A549 (cell line): ENCODE measurements around the gene COL1A1.

Experiments used
- CEBPB ChIP-seq, 2 experiments: fragments of >200 bp in 1 of 2; sonication (Bioruptor Twin) in 1 of 2; formaldehyde crosslinking in 1 of 2; IDR thresholded peaks; 2 replicates each; pipeline ENCODE4 v1.6.1; 2012 to 2016
- CHD2 ChIP-seq: fragments of 150-350 bp; IDR thresholded peaks from 2 replicates; pipeline ENCODE4 v1.6.1; 2014; ENCODE audit warnings: low read length; ENCODE audit not compliant: partially characterized antibody
- CTCF ChIP-seq: fragments of >200 bp; sonication (Bioruptor Twin); formaldehyde crosslinking; IDR thresholded peaks from 3 replicates; pipeline ENCODE4 v1.5.1; 2016
- FOSL2 ChIP-seq, 2 experiments: fragments of 450-650 bp in 1 of 2; fragments of >200 bp in 1 of 2; sonication (Bioruptor Twin) in 1 of 2; formaldehyde crosslinking; IDR thresholded peaks; 2 replicates each; pipeline versions ENCODE4 v1.5.0 to v1.6.1; 2016 to 2020; ENCODE audit warnings: mild to moderate bottlenecking in 1 of 2, moderate library complexity in 1 of 2
- JUN ChIP-seq, 2 experiments: fragments of >200 bp; sonication (Bioruptor Twin); formaldehyde crosslinking; IDR thresholded peaks; 2 replicates in 1 of 2; 3 replicates in 1 of 2; pipeline ENCODE4 v1.6.1; 2016 to 2017
- KDM5A ChIP-seq: fragments of 200-600 bp; sonication (generic); IDR thresholded peaks from 2 replicates; pipeline ENCODE4 v1.6.1; 2016; ENCODE audit warnings: antibody characterized with exemption, mild to moderate bottlenecking
- POLR2AphosphoS2 ChIP-seq: conservative IDR thresholded peaks from 2 replicates; pipeline ENCODE4 v1.6.1; 2012; ENCODE audit warnings: low read length, improper control_type of control experiment, inconsistent platforms
- TFCP2L1 ChIP-seq: fragments of 250-450 bp; sonication (Bioruptor Pico); IDR thresholded peaks from 2 replicates; pipeline ENCODE4 v1.5.0; 2021; ENCODE audit warnings: mild to moderate bottlenecking

GRCh38 chr17:50171371-50172071 lies 29.9 kb downstream of the COL1A1 start:
- TF ChIP-seq POLR2AphosphoS2 (no peak), CTCF (no peak), CEBPB (IDR thresholded peaks at IDR 0.05) (no peak), TFCP2L1 (CRISPR knock-in tag) (no peak), KDM5A (no peak), FOSL2 (IDR thresholded peaks at IDR 0.05) (no peak), FOSL2 (CRISPR knock-in tag; IDR thresholded peaks at IDR 0.05) (no peak), CHD2 (no peak), JUN (IDR thresholded peaks at IDR 0.05) (no peak)
